Immature natural killer cell (primary cell): ENCODE data around the gene BEST1. TPM values are rescaled to one million over a fixed set of nuclear protein-coding genes. Genes with fewer than 3 reads are reported as not detected.

Experiments used
- DNase-seq, 3 donors: peaks; one replicate each; pipeline ENCODE4 v3.0.0; 2022; ENCODE audit warnings: mixed read lengths in 1 of 3
- H3K27ac Mint-ChIP-seq, 6 donors: one replicate each; pipeline ENCODE4 v1.8.0; 2020; ENCODE audit warnings: mixed read lengths in 6 of 6, mild to moderate bottlenecking in 5 of 6, inconsistent platforms in 4 of 6, moderate library complexity in 3 of 6
- H3K27me3 Mint-ChIP-seq, 3 donors: one replicate each; pipeline ENCODE4 v1.8.0; 2020 to 2021; ENCODE audit warnings: low read depth in 3 of 3, mild to moderate bottlenecking in 3 of 3, mixed read lengths in 3 of 3, moderate library complexity in 3 of 3, inconsistent platforms in 1 of 3
- H3K36me3 Mint-ChIP-seq, 3 donors: one replicate each; pipeline ENCODE4 v1.8.0; 2020; ENCODE audit warnings: mixed read lengths in 3 of 3, inconsistent platforms in 2 of 3, mild to moderate bottlenecking in 2 of 3
- H3K4me1 Mint-ChIP-seq, 2 donors: one replicate each; pipeline ENCODE4 v1.8.0; 2020; ENCODE audit warnings: inconsistent platforms in 2 of 2, mild to moderate bottlenecking in 2 of 2, mixed read lengths in 2 of 2, moderate library complexity in 1 of 2
- H3K4me3 Mint-ChIP-seq, 5 donors: one replicate each; pipeline ENCODE4 v1.8.0; 2020; ENCODE audit warnings: mild to moderate bottlenecking in 5 of 5, mixed read lengths in 5 of 5, inconsistent platforms in 3 of 5, moderate library complexity in 3 of 5
- H3K9me3 Mint-ChIP-seq, 6 donors: one replicate each; pipeline ENCODE4 v1.8.0; 2020; ENCODE audit warnings: mild to moderate bottlenecking in 6 of 6, mixed read lengths in 6 of 6, inconsistent platforms in 4 of 6, moderate library complexity in 3 of 6
- polyA plus RNA-seq, 3 donors: library from polyadenylated mRNA; unstranded; fragments of 300-500 nt; fragmentation: Illumina TruSeq; gene quantifications; one replicate each; pipeline ENCODE4 v1.2.3, GENCODE V29; 2021

The BEST1 gene
- polyA plus RNA-seq, 3 donors from 2014 or later = 0.64 to 1.1 (median 1.0) TPM

GRCh38 chr11:61919705-61920631 lies 30.2 kb upstream of the BEST1 start:
- Mint-ChIP-seq H3K36me3 (no peaks in the 10 kb centered on the region), H3K4me3 (no peak overlapping the region), H3K27ac (no peak overlapping the region), H3K9me3 (no peaks in the 10 kb centered on the region), H3K4me1 (peaks cover 8 to 9% of the 10 kb centered on the region in 2 donors), H3K27me3 (peaks cover 17 to 21% (median 17%) of the 10 kb centered on the region in 3 donors)
- DNase-seq = no peak

GRCh38 chr11:61921446-61921845 lies 28.7 kb upstream of the BEST1 start:
- H3K36me3 Mint-ChIP-seq = no peaks in the 10 kb centered on the region
- H3K4me3 Mint-ChIP-seq = peak overlapping the region in 1 of 5 donors; percentile 11
- H3K27ac Mint-ChIP-seq = no peak overlapping the region
- H3K27me3 Mint-ChIP-seq = peaks cover 15 to 19% (median 17%) of the 10 kb centered on the region in 3 donors
- H3K9me3 Mint-ChIP-seq = no peaks in the 10 kb centered on the region
- no peak for DNase-seq
- H3K4me1 Mint-ChIP-seq = peaks cover 8 to 9% of the 10 kb centered on the region in 2 donors

GRCh38 chr11:61922539-61922938 lies 27.6 kb upstream of the BEST1 start:
- Mint-ChIP-seq H3K36me3 (no peaks in the 10 kb centered on the region), H3K4me1 (peaks cover 7 to 8% of the 10 kb centered on the region in 2 donors), H3K27me3 (peaks cover 12 to 19% (median 15%) of the 10 kb centered on the region in 3 donors), H3K27ac (no peak overlapping the region), H3K4me3 (no peak overlapping the region), H3K9me3 (no peaks in the 10 kb centered on the region)
- DNase-seq = no peak

GRCh38 chr11:61923166-61924063 lies 26.7 kb upstream of the BEST1 start:
- Mint-ChIP-seq H3K36me3 (no peaks in the 10 kb centered on the region), H3K9me3 (no peaks in the 10 kb centered on the region), H3K27ac (no peak overlapping the region), H3K4me1 (peaks cover 0 to under 1% of the 10 kb centered on the region in 2 donors), H3K4me3 (no peak overlapping the region), H3K27me3 (peaks cover 5 to 11% (median 7%) of the 10 kb centered on the region in 3 donors)
- DNase-seq = no peak

GRCh38 chr11:61924064-61924455 lies 26.1 kb upstream of the BEST1 start:
- Mint-ChIP-seq H3K36me3 (no peaks in the 10 kb centered on the region), H3K9me3 (no peaks in the 10 kb centered on the region), H3K4me3 (no peak overlapping the region), H3K27me3 (peaks cover 5 to 7% (median 6%) of the 10 kb centered on the region in 3 donors), H3K27ac (no peak overlapping the region), H3K4me1 (no peaks in the 10 kb centered on the region)
- DNase-seq = no peak

GRCh38 chr11:61925736-61926135 lies 24.4 kb upstream of the BEST1 start:
- no peaks in the 10 kb centered on the region for H3K9me3 Mint-ChIP-seq
- H3K27me3 Mint-ChIP-seq = peaks cover 3 to 5% (median 4%) of the 10 kb centered on the region in 3 donors
- H3K27ac Mint-ChIP-seq = no peak overlapping the region
- H3K36me3 Mint-ChIP-seq = no peaks in the 10 kb centered on the region
- H3K4me3 Mint-ChIP-seq = no peak overlapping the region
- no peak for DNase-seq
- H3K4me1 Mint-ChIP-seq = no peaks in the 10 kb centered on the region

GRCh38 chr11:61926235-61926634 lies 23.9 kb upstream of the BEST1 start:
- no peaks in the 10 kb centered on the region for H3K9me3 Mint-ChIP-seq
- no peak overlapping the region for H3K4me3 Mint-ChIP-seq
- no peak for DNase-seq
- H3K4me1 Mint-ChIP-seq = no peaks in the 10 kb centered on the region
- H3K27me3 Mint-ChIP-seq = peaks cover 4 to 5% (median 4%) of the 10 kb centered on the region in 3 donors
- H3K36me3 Mint-ChIP-seq = no peaks in the 10 kb centered on the region
- H3K27ac Mint-ChIP-seq = no peak overlapping the region

- Mint-ChIP-seq H3K27me3 (peaks cover 5 to 7% (median 6%) of the 10 kb centered on the region in 3 donors), H3K4me3 (no peak overlapping the region), H3K9me3 (peaks cover 0 to 2% (median 0%) of the 10 kb centered on the region in 6 donors), H3K4me1 (no peaks in the 10 kb centered on the region), H3K36me3 (no peaks in the 10 kb centered on the region), H3K27ac (no peak overlapping the region)
- no peak for DNase-seq
Observed at GRCh38 chr11:61927501-61927900, 22.6 kb upstream of the BEST1 start.

GRCh38 chr11:61928606-61929005 lies 21.5 kb upstream of the BEST1 start:
- Mint-ChIP-seq H3K9me3 (peaks cover 0 to 4% (median 0%) of the 10 kb centered on the region in 6 donors), H3K36me3 (peaks cover 0 to 4% (median 0%) of the 10 kb centered on the region in 3 donors), H3K27ac (no peak overlapping the region), H3K27me3 (peaks cover 4 to 13% (median 6%) of the 10 kb centered on the region in 3 donors), H3K4me3 (no peak overlapping the region), H3K4me1 (no peaks in the 10 kb centered on the region)
- DNase-seq = no peak

GRCh38 chr11:61930933-61931332 lies 19.2 kb upstream of the BEST1 start:
- Mint-ChIP-seq H3K36me3 (peaks cover 0 to 6% (median 0%) of the 10 kb centered on the region in 3 donors), H3K9me3 (peaks cover 0 to 7% (median 2%) of the 10 kb centered on the region in 6 donors), H3K27me3 (peaks cover 1 to 15% (median 14%) of the 10 kb centered on the region in 3 donors), H3K4me1 (no peaks in the 10 kb centered on the region), H3K4me3 (no peak overlapping the region), H3K27ac (no peak overlapping the region)
- no peak for DNase-seq

GRCh38 chr11:61935861-61936260 lies 14.3 kb upstream of the BEST1 start:
- no peak for DNase-seq
- peaks cover 0 to 13% (median 0%) of the 10 kb centered on the region in 3 donors for H3K36me3 Mint-ChIP-seq
- no peak overlapping the region for H3K4me3 Mint-ChIP-seq
- H3K27me3 Mint-ChIP-seq = peaks cover 1 to 29% (median 13%) of the 10 kb centered on the region in 3 donors
- H3K4me1 Mint-ChIP-seq = no peaks in the 10 kb centered on the region
- peaks cover 2 to 21% (median 6%) of the 10 kb centered on the region in 6 donors for H3K9me3 Mint-ChIP-seq
- H3K27ac Mint-ChIP-seq = no peak overlapping the region

GRCh38 chr11:61940466-61940865 lies 9.7 kb upstream of the BEST1 start:
- Mint-ChIP-seq H3K9me3 (peaks cover 2 to 16% (median 4%) of the 10 kb centered on the region in 6 donors), H3K27ac (no peak overlapping the region), H3K27me3 (peaks cover 1 to 19% (median 4%) of the 10 kb centered on the region in 3 donors), H3K4me1 (no peaks in the 10 kb centered on the region), H3K36me3 (peaks cover 0 to 10% (median 0%) of the 10 kb centered on the region in 3 donors), H3K4me3 (no peak overlapping the region)
- DNase-seq = no peak

- no peaks in the 10 kb centered on the region for H3K36me3 Mint-ChIP-seq
- peaks cover 2 to 17% (median 5%) of the 10 kb centered on the region in 3 donors for H3K27me3 Mint-ChIP-seq
- H3K27ac Mint-ChIP-seq = no peak overlapping the region
- H3K4me1 Mint-ChIP-seq = no peaks in the 10 kb centered on the region
- no peak overlapping the region for H3K4me3 Mint-ChIP-seq
- H3K9me3 Mint-ChIP-seq = peaks cover 0 to 2% (median 0%) of the 10 kb centered on the region in 6 donors
- no peak for DNase-seq
Observed at GRCh38 chr11:61945191-61945590, 5.0 kb upstream of the BEST1 start.
